Activated B cell treated with CpG ODN at 0.5 μM for 24 hours (primary cell): ENCODE measurements around the gene SYNPO2. TPM values are rescaled to one million over a fixed set of nuclear protein-coding genes. Genes with fewer than 3 reads are reported as not detected.

Source experiments
- ATAC-seq: fragments of 200-7000 bp; cut with Tn5 transposase; one replicate; pipeline ENCODE4 v1.10.0; 2021; ENCODE audit warnings: low read depth, mild to moderate bottlenecking, moderate library complexity
- CTCF ChIA-PET: fragments of 350-600 bp; sonication (Branson Sonifier 250); formaldehyde crosslinking; loops from one replicate; lab custom pipeline; 2021; ENCODE audit warnings: antibody characterized with exemption; lab: Charles Lee
- POLR2A ChIA-PET: fragments of 350-600 bp; sonication (Branson Sonifier 250); formaldehyde crosslinking; loops from one replicate; lab custom pipeline; 2021; ENCODE audit warnings: antibody characterized with exemption; lab: Charles Lee
- DNase-seq: peaks from one replicate; pipeline ENCODE4 v3.0.0; 2022
- H3K27ac Mint-ChIP-seq: one replicate; pipeline ENCODE4 v1.8.0; 2020; ENCODE audit warnings: mixed read lengths
- H3K27me3 Mint-ChIP-seq: one replicate; pipeline ENCODE4 v1.8.0; 2021; ENCODE audit warnings: mixed read lengths
- H3K36me3 Mint-ChIP-seq: one replicate; pipeline ENCODE4 v1.8.0; 2021; ENCODE audit warnings: low read depth, mixed read lengths
- H3K4me1 Mint-ChIP-seq: one replicate; pipeline ENCODE4 v1.8.0; 2021; ENCODE audit warnings: mixed read lengths
- H3K4me3 Mint-ChIP-seq: one replicate; pipeline ENCODE4 v1.8.0; 2020; ENCODE audit warnings: mild to moderate bottlenecking, mixed read lengths
- H3K9me3 Mint-ChIP-seq: one replicate; pipeline ENCODE4 v1.8.0; 2020; ENCODE audit warnings: mixed read lengths
- intact Hi-C: fragments of 100-400 bp; cut with micrococcal nuclease; formaldehyde crosslinking; loops from one replicate; pipeline ENCODE4 v1.15.1; 2024
- total RNA-seq: library from RNA; stranded (reverse); gene quantifications from 2 replicates; pipeline ENCODE4 v1.2.3, GENCODE V29; 2022
- TF ChIP-seq, protein P1 (sequence below): fragments of 200-600 bp; IDR thresholded peaks from one replicate; pipeline ENCODE4 v1.8.0; 2022; ENCODE audit warnings: antibody characterized with exemption, mild to moderate bottlenecking

Gene SYNPO2
- total RNA-seq, 1 donor from 2014 or later: 0.18 TPM

DNA sequence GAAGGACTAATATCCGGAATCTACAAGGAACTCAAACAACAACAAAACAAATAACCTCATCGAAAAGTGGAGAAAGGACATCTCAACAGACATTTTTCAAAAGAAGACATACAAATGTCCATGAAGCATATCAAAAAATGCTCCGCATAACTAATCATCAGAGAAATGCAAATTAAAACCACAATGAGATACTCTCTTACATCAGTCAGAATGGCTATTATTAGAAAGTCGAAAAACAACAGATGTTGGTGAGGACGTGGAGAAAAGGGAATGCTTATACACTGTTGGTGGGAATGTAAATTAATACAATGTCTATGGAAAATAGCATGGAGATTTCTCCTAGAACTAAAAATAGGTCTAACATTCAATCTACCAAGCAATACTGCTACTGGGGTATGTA lies 195.9 kb downstream of the SYNPO2 start:
- H3K27ac Mint-ChIP-seq: peak overlapping the region; percentile 69
- ATAC-seq: no peak
- H3K36me3 Mint-ChIP-seq: no peaks in the 10 kb centered on the region
- intact Hi-C loops: loop anchor here (2.0 kb wide), 1 partner anchor 128 kb away; the partner anchor contains the start of gene USP53
- H3K4me1 Mint-ChIP-seq: peaks cover 20% of the 10 kb centered on the region
- ChIA-PET POLR2A (no interaction called here), CTCF (interaction anchor here (1.6 kb wide), 1 partner anchor 42 kb away, joined by 6 read pairs; no protein-coding TSS in a partner anchor)
- TF ChIP-seq, protein P1, sequence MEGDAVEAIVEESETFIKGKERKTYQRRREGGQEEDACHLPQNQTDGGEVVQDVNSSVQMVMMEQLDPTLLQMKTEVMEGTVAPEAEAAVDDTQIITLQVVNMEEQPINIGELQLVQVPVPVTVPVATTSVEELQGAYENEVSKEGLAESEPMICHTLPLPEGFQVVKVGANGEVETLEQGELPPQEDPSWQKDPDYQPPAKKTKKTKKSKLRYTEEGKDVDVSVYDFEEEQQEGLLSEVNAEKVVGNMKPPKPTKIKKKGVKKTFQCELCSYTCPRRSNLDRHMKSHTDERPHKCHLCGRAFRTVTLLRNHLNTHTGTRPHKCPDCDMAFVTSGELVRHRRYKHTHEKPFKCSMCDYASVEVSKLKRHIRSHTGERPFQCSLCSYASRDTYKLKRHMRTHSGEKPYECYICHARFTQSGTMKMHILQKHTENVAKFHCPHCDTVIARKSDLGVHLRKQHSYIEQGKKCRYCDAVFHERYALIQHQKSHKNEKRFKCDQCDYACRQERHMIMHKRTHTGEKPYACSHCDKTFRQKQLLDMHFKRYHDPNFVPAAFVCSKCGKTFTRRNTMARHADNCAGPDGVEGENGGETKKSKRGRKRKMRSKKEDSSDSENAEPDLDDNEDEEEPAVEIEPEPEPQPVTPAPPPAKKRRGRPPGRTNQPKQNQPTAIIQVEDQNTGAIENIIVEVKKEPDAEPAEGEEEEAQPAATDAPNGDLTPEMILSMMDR: no peak
- no peak for DNase-seq
- H3K27me3 Mint-ChIP-seq: no peaks in the 10 kb centered on the region
- H3K4me3 Mint-ChIP-seq: peak overlapping the region; percentile 32
- H3K9me3 Mint-ChIP-seq: no peaks in the 10 kb centered on the region

DNA sequence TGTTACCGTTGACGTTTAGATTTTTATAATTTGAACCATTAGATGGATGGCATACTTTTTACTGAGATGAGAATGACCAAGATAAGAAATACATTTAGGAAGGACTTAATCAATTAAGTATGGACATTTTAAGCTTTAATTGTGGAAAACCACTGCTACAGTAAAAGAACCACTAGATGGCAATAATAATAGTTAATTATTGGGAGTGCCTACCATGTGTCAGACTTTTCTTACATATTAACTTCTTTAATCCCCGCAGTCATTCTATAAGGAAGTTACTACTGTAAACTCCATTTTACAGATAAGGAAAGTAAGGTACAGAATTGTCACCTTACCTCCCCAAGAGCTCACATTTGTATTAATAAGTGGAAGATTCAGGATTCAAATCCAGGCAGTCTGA lies 198.5 kb downstream of the SYNPO2 start:
- Mint-ChIP-seq H3K36me3 (no peaks in the 10 kb centered on the region), H3K4me1 (peaks cover 20% of the 10 kb centered on the region), H3K9me3 (no peaks in the 10 kb centered on the region), H3K4me3 (no peak overlapping the region), H3K27me3 (no peaks in the 10 kb centered on the region), H3K27ac (no peak overlapping the region)
- ChIA-PET POLR2A (interaction anchor here (0.6 to 1.7 kb wide), 2 partner anchors 126 to 127 kb away, joined by 7 read pairs; partner anchors contain the start of gene USP53), CTCF (interaction anchor here (0.7 to 1.3 kb wide), 2 partner anchors 168 to 200 kb away, joined by 3 to 4 read pairs; no protein-coding TSS in a partner anchor)
- TF ChIP-seq, protein P1: no peak
- ATAC-seq: no peak
- intact Hi-C loops: loop anchor here (1.0 kb wide), 1 partner anchor 199 kb away; no protein-coding TSS in a partner anchor
- no peak for DNase-seq

DNA sequence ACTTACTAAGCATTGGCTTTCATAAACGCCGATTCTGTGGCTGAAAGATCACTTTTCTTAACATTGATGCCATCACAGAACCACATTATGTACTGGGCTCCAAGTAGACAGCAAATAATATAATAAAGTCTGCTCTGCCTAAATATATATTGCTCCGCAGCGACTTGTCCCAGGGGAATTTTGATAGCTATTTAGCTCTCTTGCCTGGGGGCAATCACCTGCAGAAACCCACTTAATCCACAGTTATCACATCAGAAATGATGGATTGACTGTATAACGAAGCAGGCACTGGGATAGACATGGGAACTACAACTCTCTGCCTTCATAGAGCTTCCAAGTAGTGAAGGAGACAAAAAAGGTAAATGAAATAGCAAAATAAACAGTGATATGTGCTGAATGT lies 199.0 kb downstream of the SYNPO2 start:
- TF ChIP-seq, protein P1: no peak
- ChIA-PET POLR2A (interaction anchor here (0.6 to 1.7 kb wide), 2 partner anchors 125 to 127 kb away, joined by 7 read pairs; partner anchors contain the start of gene USP53), CTCF (interaction anchor here (1.3 kb wide), 1 partner anchor 199 kb away, joined by 3 read pairs; no protein-coding TSS in a partner anchor)
- intact Hi-C loops: loop anchor here (1.0 kb wide), 1 partner anchor 199 kb away; no protein-coding TSS in a partner anchor
- H3K9me3 Mint-ChIP-seq: no peaks in the 10 kb centered on the region
- H3K36me3 Mint-ChIP-seq: no peaks in the 10 kb centered on the region
- H3K27me3 Mint-ChIP-seq: no peaks in the 10 kb centered on the region
- ATAC-seq (no peak), DNase-seq (no peak)
- H3K4me3 Mint-ChIP-seq: no peak overlapping the region
- H3K27ac Mint-ChIP-seq: no peak overlapping the region
- H3K4me1 Mint-ChIP-seq: peaks cover 20% of the 10 kb centered on the region

DNA sequence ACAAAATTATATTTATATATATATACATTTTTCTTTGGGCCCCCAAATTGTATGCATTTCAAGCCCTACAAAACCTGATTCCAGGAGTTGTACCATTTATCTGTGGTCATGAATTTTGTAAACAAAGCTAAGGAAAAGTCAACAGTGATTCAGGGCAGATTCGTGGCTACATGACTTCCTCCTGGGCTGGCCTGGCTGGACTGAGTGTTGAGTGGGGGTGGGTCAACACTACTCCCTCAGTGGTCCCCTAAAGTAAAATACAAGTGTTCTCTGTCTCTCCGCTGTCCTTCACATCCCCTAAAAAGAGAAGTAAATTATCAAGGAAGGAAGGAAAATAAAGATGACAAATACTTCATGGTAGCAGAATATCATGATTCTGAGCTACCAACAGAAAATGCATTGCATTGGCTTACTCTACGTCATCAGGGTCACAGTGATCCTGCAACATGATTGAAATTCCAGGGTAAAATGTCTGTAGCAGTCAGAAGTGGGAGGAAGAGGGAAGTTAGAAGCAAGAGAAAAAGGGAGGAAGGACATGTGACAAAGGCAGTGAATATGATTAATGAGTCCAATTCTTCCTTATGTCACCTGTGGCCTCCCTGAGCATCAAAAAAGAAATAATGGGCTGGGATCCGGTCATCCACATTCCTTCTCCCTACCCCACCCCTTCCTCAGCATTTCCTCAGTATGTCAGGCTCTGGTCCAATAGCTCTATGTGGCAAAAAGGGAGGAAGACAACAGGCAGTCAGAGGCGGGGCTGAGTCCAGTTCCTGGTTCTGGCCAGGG lies 204.6 kb downstream of the SYNPO2 start:
- Mint-ChIP-seq H3K27me3 (peaks cover 8% of the 10 kb centered on the region), H3K27ac (no peak overlapping the region), H3K9me3 (no peaks in the 10 kb centered on the region), H3K36me3 (no peaks in the 10 kb centered on the region), H3K4me1 (peaks cover 3% of the 10 kb centered on the region), H3K4me3 (no peak overlapping the region)
- DNase-seq (no peak), ATAC-seq (no peak)
- TF ChIP-seq, protein P1: no peak
- ChIA-PET CTCF (no interaction called here), POLR2A (no interaction called here)
- intact Hi-C loops: no loop called here

DNA sequence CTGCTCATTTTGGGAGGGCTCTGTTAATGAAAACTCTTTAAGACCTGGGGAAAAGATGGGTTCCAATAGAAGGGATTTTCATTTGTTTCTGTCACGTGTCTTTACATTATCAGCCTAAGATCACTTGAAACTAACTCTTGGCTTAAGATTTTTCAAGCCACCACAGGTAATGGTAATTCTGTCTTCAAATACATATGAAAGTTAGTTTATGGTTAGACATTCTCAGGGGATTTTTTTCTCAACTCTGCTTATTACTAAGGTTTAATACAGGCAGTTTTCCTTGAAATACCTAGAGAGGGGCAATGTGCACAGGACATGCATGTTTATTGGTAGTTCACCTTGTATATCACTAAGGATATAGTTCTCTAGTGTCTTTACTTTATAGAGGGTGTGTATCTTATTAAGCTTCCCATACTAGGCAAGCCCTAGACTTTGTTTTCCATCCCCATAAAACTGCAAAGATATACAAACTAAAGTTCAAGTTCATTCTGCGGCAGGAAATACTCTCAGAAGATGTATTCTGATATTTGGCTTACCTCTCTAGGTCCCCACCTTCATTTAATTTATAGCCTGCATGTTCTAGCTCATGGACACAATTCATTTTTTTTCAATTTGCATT lies 208.7 kb downstream of the SYNPO2 start:
- TF ChIP-seq, protein P1: no peak
- Mint-ChIP-seq H3K27ac (no peak overlapping the region), H3K4me1 (peaks cover 3% of the 10 kb centered on the region), H3K9me3 (no peaks in the 10 kb centered on the region), H3K36me3 (no peaks in the 10 kb centered on the region), H3K27me3 (peaks cover 8% of the 10 kb centered on the region), H3K4me3 (no peak overlapping the region)
- POLR2A ChIA-PET: no interaction called here
- intact Hi-C loops: no loop called here
- no peak for DNase-seq
- no peak for ATAC-seq
- CTCF ChIA-PET: no interaction called here
